Astrocyte (in vitro differentiated cells and primary cell): ENCODE data around the gene ASGR2. TPM values are rescaled to one million over a fixed set of nuclear protein-coding genes. Genes with fewer than 3 reads are reported as not detected.
A peak's percentile ranks its signal among the peaks of the same experiment; 100 is the strongest.
"Not testable (repeated sequence)": the region's sequence is repeated elsewhere in the genome, so short reads cannot be mapped to it uniquely, and the experiment has no call there.

Source experiments
- DNase-seq: peaks from one replicate; pipeline ENCODE4 v3.0.0-alpha.2; 2010; ENCODE audit warnings: low read depth
- FAIRE-seq: peaks from 2 replicates; lab custom pipeline; 2011; peaks lifted over from hg19 to GRCh38; lab: Jason Lieb, UNC
- H2AFZ ChIP-seq: 2 replicates; pipeline ENCODE4 v1.6.0; 2012; ENCODE audit warnings: low read depth, low read length, inconsistent platforms
- H3K27ac ChIP-seq: 2 replicates; pipeline ENCODE4 v1.5.1; 2011; ENCODE audit warnings: low read depth, low read length, inconsistent platforms
- H3K27me3 ChIP-seq: 2 replicates; pipeline ENCODE4 v1.6.0; 2011; ENCODE audit warnings: low read length, inconsistent platforms; ENCODE audit not compliant: insufficient read depth
- H3K36me3 ChIP-seq: 2 replicates; pipeline ENCODE4 v1.5.1; 2011; ENCODE audit warnings: low read length, inconsistent platforms; ENCODE audit not compliant: insufficient read depth
- H3K4me1 ChIP-seq: 2 replicates; pipeline ENCODE4 v1.5.1; 2011; ENCODE audit warnings: low read length, inconsistent platforms; ENCODE audit not compliant: insufficient read depth
- H3K4me2 ChIP-seq: 2 replicates; pipeline ENCODE4 v1.6.0; 2012; ENCODE audit warnings: low read length, inconsistent platforms
- H3K4me3 ChIP-seq: 2 replicates; pipeline ENCODE4 v1.5.1; 2011; ENCODE audit warnings: low read depth, mild to moderate bottlenecking, low read length, inconsistent platforms; ENCODE audit not compliant: insufficient read depth
- H3K79me2 ChIP-seq: 2 replicates; pipeline ENCODE4 v1.6.0; 2012; ENCODE audit warnings: mild to moderate bottlenecking, low read length, inconsistent platforms; ENCODE audit not compliant: insufficient read depth
- H3K9ac ChIP-seq: 2 replicates; pipeline ENCODE4 v1.6.0; 2012; ENCODE audit warnings: mild to moderate bottlenecking, low read length, inconsistent platforms
- H3K9me3 ChIP-seq: 2 replicates; pipeline ENCODE4 v1.5.1; 2012; ENCODE audit warnings: low read depth, mild to moderate bottlenecking, low read length, inconsistent platforms; ENCODE audit not compliant: insufficient read depth
- H4K20me1 ChIP-seq: 2 replicates; pipeline ENCODE4 v1.6.0; 2012; ENCODE audit warnings: low read length, inconsistent platforms; ENCODE audit not compliant: insufficient read depth
- H3K27ac Mint-ChIP-seq: one replicate; pipeline ENCODE4 v1.8.0; 2021; ENCODE audit warnings: mild to moderate bottlenecking, mixed read lengths; ENCODE audit not compliant: unreplicated experiment
- H3K27me3 Mint-ChIP-seq: one replicate; pipeline ENCODE4 v1.8.0; 2021; ENCODE audit warnings: low read depth, mixed read lengths; ENCODE audit not compliant: unreplicated experiment
- H3K36me3 Mint-ChIP-seq: one replicate; pipeline ENCODE4 v1.8.0; 2021; ENCODE audit warnings: low read depth, mixed read lengths; ENCODE audit not compliant: unreplicated experiment
- H3K4me1 Mint-ChIP-seq: one replicate; pipeline ENCODE4 v1.8.0; 2021; ENCODE audit warnings: low read depth, mixed read lengths; ENCODE audit not compliant: unreplicated experiment
- H3K4me3 Mint-ChIP-seq: one replicate; pipeline ENCODE4 v1.8.0; 2021; ENCODE audit warnings: mild to moderate bottlenecking, moderate library complexity, mixed read lengths; ENCODE audit not compliant: unreplicated experiment
- H3K9me3 Mint-ChIP-seq: one replicate; pipeline ENCODE4 v1.8.0; 2021; ENCODE audit warnings: mild to moderate bottlenecking, mixed read lengths; ENCODE audit not compliant: unreplicated experiment
- EZH2 ChIP-seq: IDR thresholded peaks from 2 replicates; pipeline ENCODE4 v1.6.1; 2012; ENCODE audit warnings: mild to moderate bottlenecking, low read length, inconsistent platforms; ENCODE audit not compliant: insufficient read depth
- total RNA-seq: library from RNA; stranded (reverse); gene quantifications from 2 replicates; pipeline ENCODE4 v1.2.1, GENCODE V29; 2021
- TF ChIP-seq, protein P1 (sequence below): IDR thresholded peaks from 2 replicates; pipeline ENCODE4 v1.5.1; 2011; ENCODE audit warnings: low read depth, mild to moderate bottlenecking, inconsistent platforms, low read length, moderate library complexity; ENCODE audit not compliant: insufficient read depth

The ASGR2 gene
- total RNA-seq, 1 donor from 2014 or later, result not detected

DNA sequence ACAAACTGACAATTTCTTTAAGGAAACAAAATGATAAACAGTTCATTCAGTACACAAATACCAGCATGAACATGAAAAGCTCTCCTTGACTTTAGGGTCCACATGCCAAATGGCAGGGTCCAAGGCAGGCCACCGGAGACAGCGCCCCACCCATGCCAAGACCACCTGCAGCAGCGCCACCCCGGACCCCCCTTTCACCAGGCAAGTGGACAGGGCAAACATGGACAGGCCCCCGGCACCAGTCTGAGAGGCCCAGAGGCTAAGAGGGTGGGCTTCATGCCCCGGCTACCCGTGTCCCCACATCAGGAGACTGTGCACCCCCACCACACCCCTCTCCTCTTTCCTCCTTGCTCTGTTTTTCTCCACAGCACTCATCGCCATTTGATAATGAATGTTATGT, 14.7 kb upstream of the ASGR2 start:
- no peaks in the 10 kb centered on the region for H3K79me2 ChIP-seq
- Mint-ChIP-seq H3K27me3 (peaks cover 22% of the 10 kb centered on the region), H3K9me3 (no peaks in the 10 kb centered on the region), H3K27ac (peak overlapping the region; percentile 14), H3K36me3 (no peaks in the 10 kb centered on the region), H3K4me3 (no peak overlapping the region), H3K4me1 (peaks cover 10% of the 10 kb centered on the region)
- H3K36me3 ChIP-seq, result no peaks in the 10 kb centered on the region
- H3K4me1 ChIP-seq, result no peaks in the 10 kb centered on the region
- no peak overlapping the region for H3K27ac ChIP-seq
- TF ChIP-seq, protein P1, sequence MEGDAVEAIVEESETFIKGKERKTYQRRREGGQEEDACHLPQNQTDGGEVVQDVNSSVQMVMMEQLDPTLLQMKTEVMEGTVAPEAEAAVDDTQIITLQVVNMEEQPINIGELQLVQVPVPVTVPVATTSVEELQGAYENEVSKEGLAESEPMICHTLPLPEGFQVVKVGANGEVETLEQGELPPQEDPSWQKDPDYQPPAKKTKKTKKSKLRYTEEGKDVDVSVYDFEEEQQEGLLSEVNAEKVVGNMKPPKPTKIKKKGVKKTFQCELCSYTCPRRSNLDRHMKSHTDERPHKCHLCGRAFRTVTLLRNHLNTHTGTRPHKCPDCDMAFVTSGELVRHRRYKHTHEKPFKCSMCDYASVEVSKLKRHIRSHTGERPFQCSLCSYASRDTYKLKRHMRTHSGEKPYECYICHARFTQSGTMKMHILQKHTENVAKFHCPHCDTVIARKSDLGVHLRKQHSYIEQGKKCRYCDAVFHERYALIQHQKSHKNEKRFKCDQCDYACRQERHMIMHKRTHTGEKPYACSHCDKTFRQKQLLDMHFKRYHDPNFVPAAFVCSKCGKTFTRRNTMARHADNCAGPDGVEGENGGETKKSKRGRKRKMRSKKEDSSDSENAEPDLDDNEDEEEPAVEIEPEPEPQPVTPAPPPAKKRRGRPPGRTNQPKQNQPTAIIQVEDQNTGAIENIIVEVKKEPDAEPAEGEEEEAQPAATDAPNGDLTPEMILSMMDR, result no peak
- no peak for TF ChIP-seq EZH2
- no peaks in the 10 kb centered on the region for H3K27me3 ChIP-seq
- no peak overlapping the region for H3K4me2 ChIP-seq
- DNase-seq (no peak), FAIRE-seq (no peak)
- no peak overlapping the region for H3K9ac ChIP-seq
- no peak overlapping the region for H3K4me3 ChIP-seq
- H4K20me1 ChIP-seq, result no peaks in the 10 kb centered on the region
- H3K9me3 ChIP-seq, result no peaks in the 10 kb centered on the region
- no peak overlapping the region for H2AFZ ChIP-seq

DNA sequence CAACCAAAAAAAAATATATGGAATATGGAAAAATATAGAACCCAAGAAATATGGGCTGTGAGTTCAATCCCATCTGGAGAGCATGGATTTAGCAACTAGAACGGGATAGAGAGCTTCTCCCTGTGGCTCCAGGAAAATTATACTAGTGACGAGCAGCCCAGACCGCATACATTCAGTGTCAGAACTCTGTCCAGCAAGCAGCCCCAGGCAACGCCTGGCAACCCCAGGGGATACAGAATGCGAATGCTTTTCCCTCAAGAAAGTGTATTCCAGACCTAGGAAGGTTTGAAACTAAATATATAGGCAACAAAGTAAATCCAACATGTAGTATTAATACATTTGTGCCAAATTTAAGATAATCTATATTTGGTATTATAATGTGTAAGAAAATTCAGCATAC, 13.5 kb upstream of the ASGR2 start:
- H2AFZ ChIP-seq, result no peak overlapping the region
- no peaks in the 10 kb centered on the region for H3K9me3 ChIP-seq
- H3K27me3 Mint-ChIP-seq, result peaks cover 25% of the 10 kb centered on the region
- H3K79me2 ChIP-seq, result no peaks in the 10 kb centered on the region
- TF ChIP-seq, protein P1, result no peak
- no peak overlapping the region for H3K4me2 ChIP-seq
- FAIRE-seq (no peak), DNase-seq (no peak)
- H3K9me3 Mint-ChIP-seq, result no peaks in the 10 kb centered on the region
- H3K27ac ChIP-seq, result no peak overlapping the region
- no peaks in the 10 kb centered on the region for H4K20me1 ChIP-seq
- H3K9ac ChIP-seq, result no peak overlapping the region
- no peaks in the 10 kb centered on the region for H3K36me3 ChIP-seq
- H3K36me3 Mint-ChIP-seq, result no peaks in the 10 kb centered on the region
- H3K27ac Mint-ChIP-seq, result no peak overlapping the region
- no peaks in the 10 kb centered on the region for H3K4me1 ChIP-seq
- peaks cover 6% of the 10 kb centered on the region for H3K27me3 ChIP-seq
- H3K4me1 Mint-ChIP-seq, result peaks cover 10% of the 10 kb centered on the region
- no peak overlapping the region for H3K4me3 ChIP-seq
- no peak overlapping the region for H3K4me3 Mint-ChIP-seq

DNA sequence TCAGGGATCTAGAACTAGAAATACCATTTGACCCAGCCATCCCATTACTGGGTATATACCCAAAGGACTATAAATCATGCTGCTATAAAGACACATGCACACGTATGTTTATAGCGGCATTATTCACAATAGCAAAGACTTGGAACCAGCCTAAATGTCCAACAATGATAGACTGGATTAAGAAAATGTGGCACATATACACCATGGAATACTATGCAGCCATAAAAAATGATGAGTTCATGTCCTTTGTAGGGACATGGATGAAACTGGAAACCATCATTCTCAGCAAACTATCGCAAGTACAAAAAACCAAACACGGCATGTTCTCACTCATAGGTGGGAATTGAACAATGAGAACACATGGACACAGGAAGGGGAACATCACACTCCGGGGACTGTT, 12.9 kb upstream of the ASGR2 start:
- not testable (repeated sequence) for DNase-seq, H3K4me1 Mint-ChIP-seq, H3K9ac ChIP-seq, H3K4me2 ChIP-seq, H4K20me1 ChIP-seq, H3K4me3 ChIP-seq, H3K9me3 ChIP-seq, H3K27ac ChIP-seq, H3K36me3 ChIP-seq, H3K27me3 ChIP-seq, H3K36me3 Mint-ChIP-seq, H3K9me3 Mint-ChIP-seq, H2AFZ ChIP-seq, H3K79me2 ChIP-seq, H3K4me3 Mint-ChIP-seq, FAIRE-seq, H3K27ac Mint-ChIP-seq, H3K4me1 ChIP-seq
- peaks cover 23% of the 10 kb centered on the region for H3K27me3 Mint-ChIP-seq

DNA sequence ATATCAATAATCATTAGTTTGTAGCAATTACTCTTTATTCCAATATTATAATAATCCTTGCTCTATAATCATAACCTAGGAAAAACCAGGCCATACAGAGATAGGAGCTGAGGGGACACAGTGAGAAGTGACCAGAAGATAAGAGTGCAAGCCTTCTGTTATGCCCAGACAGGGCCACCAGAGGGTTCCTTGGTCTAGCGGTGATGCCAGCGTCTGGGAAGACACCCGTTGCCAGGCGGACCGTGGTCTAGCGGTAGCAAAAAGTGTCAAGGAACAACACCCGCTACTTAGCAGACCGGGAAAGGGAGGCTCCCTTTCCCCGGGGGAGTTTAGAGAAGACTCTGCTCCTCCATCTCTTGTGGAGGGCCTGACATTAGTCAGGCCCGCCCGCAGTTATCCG, 11.8 kb upstream of the ASGR2 start:
- H3K36me3 ChIP-seq, H3K4me1 Mint-ChIP-seq, H2AFZ ChIP-seq, H3K27me3 ChIP-seq, H3K9ac ChIP-seq, H3K4me3 ChIP-seq, H4K20me1 ChIP-seq, H3K27ac ChIP-seq, H3K79me2 ChIP-seq, H3K27ac Mint-ChIP-seq, DNase-seq, H3K9me3 ChIP-seq, H3K4me1 ChIP-seq, H3K4me2 ChIP-seq, H3K4me3 Mint-ChIP-seq, H3K36me3 Mint-ChIP-seq, H3K9me3 Mint-ChIP-seq, FAIRE-seq: not testable (repeated sequence)
- H3K27me3 Mint-ChIP-seq, result peaks cover 18% of the 10 kb centered on the region
